NCI-H2029 (cell line): Measurements from ENCODE around the gene SLC27A4.

Source experiments
- DNase-seq: peaks from one replicate; lab custom pipeline; 2025; lab: John Stamatoyannopoulos, UW

SLC27A4 gene

DNA sequence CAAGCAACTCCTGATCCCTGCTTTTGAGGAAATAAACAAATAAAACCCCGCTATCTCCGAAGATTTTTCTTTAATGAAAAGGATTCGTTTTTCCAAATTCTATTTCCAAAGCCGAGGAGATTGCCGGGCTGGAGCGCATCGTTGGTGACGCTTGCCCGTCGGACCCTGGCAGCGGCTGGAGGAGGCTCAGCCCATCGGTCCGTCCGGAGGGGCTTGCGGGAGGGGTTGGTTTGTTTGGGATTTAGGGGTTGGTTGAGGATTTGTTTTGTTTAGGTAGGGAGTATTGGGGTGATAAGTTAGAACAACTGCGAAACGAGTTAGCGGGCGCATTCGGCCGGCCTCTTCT is 51.6 kb downstream of the SLC27A4 start:
- DNase-seq = no peak

DNA sequence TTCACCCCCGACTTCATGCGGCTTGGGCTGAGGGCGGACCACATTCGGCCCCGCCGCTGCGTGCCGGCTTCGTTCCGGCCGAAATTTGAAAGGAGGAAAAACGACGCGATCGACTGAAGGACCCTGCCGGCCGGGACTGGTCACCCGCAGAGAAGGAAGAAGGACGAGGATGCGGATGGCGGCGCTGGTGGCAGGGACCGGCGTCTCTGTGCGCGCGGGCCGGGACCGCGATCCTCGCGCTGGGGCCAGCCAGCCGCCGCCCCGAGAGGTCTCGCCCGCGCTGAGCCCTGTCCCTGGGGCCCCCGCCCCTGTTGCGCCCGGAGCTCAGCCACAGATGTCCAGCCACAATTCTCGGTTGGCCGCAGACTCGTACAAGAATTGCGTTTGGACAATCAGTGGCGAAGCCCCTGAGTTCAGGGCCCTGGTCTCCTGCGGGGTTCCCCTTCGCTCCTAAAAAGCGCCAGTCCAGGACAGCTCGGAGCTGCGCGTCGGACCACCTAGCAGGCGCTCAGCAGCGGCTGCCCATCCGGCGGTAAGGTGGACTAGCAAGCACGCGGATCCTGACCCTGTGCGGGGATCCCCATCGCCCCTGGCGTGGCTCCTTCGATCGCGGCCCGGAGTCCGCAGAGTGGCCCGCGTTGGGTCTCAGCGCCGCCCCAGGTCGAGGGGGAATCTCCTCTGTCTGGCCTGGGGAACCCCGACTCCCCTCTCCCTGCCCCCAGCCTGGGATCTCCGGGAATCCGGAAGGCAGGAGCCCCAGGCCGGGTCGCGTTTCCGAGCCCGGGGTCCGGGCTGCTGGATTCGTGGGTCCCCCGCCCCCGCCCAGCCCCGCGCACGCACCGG is 52.2 kb downstream of the SLC27A4 start:
- no peak for DNase-seq

DNA sequence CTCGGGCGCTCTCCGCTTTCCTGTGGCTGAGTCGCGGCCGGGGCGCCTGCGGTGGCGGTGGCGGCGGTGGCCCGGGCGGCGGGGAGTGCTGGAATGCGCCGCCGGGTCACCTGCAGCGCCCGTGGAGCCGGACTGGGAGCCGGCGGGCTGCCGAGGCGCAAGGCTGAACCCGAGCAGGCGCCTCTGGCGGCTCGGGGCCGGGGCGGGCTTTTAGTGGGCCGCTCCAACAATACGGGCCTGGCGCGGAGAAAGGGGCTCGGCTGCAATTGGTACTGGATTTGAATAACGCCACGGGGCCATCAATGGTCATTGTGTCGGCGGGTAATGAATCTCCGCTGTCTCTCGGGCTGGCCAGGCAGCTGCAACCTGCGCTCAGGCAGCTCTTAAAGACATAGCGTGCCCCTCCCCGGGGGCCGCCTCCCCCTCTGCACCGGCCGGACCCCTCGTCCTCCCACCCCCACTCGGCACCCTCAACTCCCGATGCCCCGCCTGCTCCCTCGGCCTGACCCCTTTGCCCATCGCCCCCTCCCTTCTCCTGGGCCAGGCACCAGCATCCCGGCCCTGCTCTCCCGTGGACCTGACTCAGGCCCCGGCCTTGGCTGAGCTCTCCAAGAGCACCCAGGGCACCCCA is 52.9 kb downstream of the SLC27A4 start:
- no peak for DNase-seq

DNA sequence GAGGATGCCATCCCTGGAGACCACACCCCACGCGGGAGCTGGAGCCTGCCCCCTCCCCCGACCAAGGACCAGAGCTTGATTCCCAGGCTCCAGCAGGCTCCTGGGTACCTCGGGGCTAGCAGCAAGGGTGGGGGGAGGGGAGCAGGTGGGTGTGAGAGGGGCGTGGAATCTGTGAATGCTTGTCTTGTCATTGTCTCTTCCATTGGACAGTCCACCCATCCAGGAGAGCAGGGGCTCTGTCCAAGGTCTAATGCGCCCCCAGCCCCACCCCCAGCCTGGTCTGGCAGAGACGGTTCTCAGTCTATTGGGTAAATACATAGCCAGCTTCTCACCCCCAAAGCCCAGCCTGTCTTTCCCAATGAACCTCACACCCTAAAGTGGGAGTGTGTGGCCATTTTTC is 53.6 kb downstream of the SLC27A4 start:
- no peak for DNase-seq

DNA sequence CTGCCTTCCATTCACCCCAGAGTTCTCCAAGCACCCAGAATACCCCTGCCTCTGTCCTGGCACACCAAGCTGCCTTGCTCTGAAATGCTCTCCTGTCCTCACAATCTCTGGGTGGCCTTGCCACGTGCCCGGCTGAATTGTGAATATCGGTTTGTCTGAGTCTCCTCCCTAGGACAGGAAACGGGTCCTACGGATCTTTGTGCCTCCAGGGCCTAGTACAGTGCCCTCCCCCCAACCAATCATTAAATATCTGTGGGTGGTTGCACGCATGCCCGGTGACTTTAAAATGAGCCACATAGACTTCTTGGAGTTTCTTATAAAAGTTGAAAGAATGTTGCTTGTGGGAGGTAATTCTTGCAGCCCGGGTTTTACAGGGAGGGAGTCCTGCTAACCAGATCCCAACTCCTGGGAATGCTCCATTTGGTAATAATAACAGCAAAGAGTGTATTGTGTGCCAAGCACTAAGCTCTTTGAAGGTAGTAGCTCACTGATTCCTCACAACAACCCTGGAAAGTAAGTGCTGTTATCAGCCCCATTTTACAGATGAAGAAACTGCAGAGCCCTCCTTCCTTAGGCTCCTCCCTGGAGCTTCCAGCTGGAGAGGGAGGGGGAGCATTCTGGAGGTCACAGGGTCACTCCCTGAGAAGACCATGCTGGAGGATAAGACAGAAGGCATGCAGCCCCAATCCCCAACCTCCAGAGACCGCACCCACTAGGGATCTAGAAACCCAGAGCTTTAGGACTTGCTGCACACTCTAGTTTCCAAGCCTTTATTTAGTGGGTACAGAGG is 54.2 kb downstream of the SLC27A4 start:
- DNase-seq = no peak

DNA sequence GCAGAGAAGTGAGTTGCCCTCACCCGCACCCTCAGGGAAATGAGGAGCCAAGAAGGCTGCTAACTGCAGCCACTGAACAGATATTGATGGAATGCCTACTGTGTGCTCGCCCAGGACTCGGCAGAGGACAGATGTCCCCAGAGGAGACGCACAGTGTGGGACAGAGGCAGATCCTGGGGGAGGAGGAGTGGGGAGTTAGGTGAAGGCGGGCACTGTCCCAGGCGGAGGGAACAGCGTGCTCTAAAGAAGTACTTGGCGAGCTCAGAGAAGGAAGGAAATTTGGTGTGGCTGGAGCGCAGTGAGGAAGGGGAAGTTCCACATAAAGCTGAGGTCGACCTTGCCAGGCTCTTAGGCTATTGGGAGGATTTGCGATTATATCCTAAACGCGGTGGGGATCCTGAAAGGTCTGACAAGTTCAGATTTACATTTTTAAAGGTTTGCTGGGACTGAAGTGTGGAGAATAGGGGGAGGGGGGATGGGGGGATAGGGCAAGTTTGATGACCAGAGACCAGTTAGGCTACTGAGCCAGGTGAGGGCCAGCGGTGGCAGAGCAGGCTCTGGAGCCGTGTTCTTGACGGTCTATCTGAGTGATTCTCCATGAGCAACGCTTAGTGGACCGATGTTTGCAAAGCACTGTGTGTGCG is 56.8 kb downstream of the SLC27A4 start:
- no peak for DNase-seq

DNA sequence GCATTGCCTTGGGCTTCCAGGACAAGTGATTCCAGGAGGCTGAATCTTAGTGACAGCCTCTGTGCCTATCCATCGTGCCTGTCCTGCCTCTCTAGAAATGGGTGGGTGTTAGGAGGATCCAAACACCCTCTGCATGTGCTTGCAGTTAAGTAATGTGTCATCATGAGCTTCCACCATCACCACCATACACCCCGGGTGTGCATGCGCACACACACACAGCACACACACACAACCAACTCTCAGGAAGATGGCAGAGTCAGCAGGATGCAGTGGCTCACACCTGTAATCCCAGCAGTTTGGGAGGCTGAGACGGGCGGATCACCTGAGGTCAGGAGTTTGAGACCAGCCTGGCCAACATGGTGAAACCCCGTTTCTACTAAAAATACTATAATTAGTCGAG is 57.5 kb downstream of the SLC27A4 start:
- DNase-seq = no peak

DNA sequence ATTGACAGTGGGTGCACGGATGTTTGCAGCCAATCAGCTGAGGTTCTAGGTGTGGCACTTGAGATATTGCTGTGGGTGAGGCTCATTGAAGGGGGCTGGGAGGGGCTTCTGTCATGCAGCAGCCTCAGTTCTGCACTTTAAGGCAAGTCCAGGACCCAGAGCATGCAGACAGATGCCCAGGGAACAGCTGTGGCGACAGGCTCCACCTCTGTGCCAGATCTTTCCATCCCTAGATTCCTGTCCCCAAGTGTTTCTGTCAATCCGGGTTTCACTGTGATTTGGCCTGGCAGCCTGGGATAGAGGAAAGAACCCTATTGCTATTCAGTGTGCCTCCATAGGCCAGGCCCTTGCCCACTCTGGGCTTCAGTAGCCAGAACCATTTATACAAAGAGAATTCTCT is 59.5 kb downstream of the SLC27A4 start:
- no peak for DNase-seq

DNA sequence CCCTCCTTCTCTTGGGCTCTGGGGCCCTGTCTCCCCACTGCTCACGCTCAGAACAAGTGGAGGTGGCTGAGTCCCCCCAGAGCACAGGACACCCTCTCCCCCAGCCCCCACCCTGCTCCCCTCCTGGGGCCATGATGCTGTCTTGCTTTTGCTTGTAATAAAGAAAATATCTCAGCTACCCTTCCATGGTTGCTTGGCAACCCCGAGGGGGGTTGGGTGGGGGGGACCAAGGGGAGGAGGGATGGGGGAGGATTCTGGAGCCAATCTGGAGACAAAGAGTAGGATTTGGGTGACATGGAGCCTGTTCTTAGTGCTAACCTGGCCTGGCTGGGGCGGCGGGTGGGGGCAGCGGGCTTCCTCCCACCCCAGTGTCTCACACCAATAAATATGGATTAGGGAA is 64.2 kb downstream of the SLC27A4 start:
- DNase-seq = no peak

DNA sequence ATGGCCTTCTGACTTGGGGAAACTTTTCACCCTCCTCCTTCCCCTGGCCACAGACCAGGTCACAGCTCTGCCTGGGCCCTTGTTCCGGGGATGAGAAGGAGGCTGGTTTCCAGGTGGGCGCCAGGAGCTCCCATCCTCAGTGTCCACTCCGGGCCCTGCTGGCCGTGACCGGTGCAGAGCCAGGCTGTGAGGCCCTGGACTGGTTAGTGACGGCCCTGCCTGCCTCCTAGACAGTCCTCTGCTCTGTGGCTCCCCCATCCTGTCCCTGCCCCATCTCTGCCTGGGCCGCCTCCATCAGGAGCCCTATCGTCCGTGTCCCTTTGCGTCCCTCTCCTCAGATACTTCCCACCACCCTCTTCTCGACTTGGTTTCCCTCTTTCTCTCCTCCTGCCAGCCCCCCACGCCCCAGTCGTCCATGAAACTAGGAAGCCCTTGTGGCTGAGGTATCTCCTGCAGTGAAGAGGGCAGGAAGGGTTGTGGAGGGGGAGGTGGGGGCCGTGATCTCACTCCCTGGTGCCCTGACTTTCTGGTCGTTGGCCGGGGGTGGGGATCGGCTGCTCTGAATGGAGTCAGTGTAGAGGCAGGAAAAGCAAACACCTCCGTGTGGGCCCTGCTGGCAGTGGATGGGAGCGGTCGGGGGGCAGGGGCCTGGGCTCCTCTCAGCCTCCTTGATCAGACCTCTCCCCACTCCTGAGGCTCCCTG is 64.9 kb downstream of the SLC27A4 start:
- DNase-seq = no peak

DNA sequence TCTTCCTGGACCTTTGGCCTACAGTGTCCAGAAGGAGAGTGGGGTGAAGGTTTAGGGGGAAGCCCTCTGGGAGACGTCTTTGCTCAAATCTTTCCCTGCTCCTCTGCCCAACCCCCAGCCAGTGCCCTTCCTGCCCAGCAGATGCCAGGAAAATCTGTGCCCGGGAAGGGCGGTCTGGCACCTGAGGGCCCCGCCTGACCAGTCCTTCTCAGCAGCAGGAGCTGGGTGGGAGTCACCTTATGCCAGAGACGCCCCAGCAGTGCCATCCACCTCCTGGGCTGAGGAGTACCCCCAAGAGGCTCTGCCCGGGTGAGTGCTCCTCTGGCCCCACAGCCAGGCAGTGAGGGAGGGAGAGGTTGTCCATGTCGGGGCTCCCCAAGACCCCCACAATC is 65.4 kb downstream of the SLC27A4 start:
- no peak for DNase-seq

DNA sequence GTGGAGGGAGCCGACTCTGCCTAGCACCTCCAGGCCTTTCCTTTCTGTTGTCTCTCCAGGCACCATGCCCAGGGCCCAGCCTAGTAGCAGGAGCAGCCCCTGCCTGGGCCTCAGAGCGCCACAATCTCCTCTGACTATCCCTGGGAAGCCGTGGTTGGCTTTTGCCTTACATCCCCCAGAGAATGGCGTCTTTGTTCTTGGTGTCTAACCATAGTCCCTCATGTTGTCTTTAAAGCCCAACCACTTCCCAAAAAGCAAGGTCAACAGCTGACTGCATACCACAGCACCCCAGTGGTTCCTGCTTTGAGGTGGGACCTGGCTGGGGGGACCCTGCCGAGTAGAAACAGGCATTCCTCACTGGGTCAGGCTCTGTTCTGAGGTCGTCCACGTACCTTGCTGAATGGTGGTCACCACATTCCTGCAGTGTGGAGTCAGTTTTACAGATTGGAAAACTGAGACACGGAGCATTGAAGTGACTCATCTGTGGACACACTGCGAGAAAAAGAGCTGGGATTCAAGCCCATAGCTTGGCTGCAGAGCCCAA is 66.6 kb downstream of the SLC27A4 start:
- no peak for DNase-seq

DNA sequence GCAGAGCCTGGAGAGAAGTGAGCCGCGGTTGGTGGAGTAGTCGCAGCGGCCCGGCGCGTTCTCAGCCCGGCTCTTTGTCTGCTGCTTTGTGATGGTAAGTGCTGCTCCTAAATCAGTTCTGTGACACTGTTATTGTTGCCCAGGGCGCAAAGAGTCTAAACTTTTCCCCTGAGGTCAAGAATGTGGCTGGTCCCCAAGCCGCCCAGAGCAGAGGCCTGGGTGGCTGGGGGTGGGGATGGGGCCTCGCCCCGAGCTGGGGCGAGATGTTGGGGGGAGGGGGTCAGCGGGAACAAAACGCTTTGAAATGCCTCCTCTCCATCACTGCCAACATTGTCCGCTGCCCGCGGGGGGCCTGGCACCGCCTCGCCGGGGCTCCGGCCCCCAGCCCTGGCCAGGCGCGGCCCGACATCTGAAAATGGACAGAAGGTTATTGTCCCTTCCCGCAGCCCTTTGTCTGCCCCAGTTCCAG is 68.7 kb downstream of the SLC27A4 start:
- no peak for DNase-seq

DNA sequence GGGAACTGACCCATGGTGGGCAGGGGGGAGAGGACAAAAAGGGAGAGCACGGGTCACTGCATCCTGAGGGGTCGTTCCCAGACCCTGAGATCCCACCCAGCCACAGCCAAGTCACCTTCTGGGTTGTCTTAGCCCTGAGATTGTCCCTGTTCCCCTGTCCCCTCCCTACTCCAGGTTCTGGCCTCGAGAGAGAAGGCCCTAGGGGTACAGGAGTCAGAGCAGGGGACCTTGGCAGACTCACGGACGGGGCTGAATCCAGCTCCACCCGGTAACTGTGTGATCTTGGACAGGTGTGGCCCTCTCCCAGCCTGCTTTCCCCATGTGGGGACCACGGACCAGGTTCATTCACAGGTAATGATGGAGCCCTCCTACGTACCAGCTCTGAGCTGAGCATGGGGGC is 69.1 kb downstream of the SLC27A4 start:
- DNase-seq = no peak

DNA sequence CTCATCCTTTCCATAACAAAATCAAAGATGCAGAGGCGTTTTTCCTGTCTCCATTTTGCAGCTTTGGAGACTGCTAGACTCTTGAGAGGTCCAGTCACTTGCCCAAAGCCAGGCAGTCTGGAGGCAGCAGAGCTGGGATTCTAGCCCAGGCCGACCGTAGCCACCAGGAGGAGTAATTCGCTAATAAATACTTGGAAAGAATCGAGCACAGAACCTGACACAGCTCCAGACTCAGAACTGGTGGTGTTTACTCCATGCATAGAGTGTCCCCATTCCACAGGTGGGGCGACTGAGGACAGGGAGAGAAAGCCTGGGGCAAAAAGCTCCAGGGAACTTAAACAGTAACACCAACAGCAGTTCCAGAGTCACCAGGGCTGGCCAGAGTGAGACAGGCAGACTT is 69.7 kb downstream of the SLC27A4 start:
- DNase-seq = no peak
